Measurements from ENCODE around the gene IFITM1.

DNA sequence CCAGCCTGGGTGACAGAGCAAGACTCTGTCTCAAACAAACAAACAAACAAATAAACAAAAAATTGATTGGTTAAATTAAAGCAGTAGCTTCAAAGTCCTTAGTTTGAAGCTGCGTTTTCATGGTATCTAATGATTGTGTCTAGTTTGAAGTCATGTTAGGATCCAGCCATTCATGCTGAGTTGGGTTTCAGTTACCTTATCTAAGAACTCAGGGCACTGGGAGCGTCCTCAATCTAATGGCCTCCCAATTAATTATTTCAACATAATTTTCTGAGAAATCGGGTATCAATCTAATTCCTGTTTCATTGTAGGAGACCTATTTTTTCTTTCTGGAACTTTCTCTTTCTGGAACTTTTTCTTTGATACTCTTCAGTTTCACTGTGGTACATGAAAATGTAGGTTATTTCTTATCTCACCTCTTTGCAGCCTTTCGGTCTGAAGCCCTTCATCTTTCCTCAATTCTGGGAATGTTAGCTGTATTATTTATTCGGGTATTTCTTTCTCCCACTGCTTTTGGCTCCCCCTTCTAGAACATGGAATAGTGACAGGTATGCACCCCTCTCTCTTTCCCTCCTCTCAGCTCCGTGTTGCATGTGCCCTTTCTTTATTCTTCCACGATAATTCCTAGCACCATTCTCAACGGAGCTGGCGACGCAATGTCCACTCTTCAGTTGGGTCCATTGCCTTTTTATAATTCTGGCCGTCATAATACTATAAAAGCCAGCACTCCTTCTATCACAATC is 31.2 kb downstream of the IFITM1 start:
- no peak for TF ChIP-seq POLR2A (IDR thresholded peaks at IDR 0.05)
- TF ChIP-seq, protein P1, sequence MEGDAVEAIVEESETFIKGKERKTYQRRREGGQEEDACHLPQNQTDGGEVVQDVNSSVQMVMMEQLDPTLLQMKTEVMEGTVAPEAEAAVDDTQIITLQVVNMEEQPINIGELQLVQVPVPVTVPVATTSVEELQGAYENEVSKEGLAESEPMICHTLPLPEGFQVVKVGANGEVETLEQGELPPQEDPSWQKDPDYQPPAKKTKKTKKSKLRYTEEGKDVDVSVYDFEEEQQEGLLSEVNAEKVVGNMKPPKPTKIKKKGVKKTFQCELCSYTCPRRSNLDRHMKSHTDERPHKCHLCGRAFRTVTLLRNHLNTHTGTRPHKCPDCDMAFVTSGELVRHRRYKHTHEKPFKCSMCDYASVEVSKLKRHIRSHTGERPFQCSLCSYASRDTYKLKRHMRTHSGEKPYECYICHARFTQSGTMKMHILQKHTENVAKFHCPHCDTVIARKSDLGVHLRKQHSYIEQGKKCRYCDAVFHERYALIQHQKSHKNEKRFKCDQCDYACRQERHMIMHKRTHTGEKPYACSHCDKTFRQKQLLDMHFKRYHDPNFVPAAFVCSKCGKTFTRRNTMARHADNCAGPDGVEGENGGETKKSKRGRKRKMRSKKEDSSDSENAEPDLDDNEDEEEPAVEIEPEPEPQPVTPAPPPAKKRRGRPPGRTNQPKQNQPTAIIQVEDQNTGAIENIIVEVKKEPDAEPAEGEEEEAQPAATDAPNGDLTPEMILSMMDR (IDR thresholded peaks at IDR 0.05): no peak
